Measurements from ENCODE around the gene PDGFD.

- no peak for TF ChIP-seq CTCF (conservative IDR thresholded peaks at IDR 0.05 in 1 of 2, IDR thresholded peaks at IDR 0.05 in 1 of 2; ENCODE audit: low read depth in 1 of 2, low read length in 2 of 2)
- TF ChIP-seq EZH2 (IDR thresholded peaks at IDR 0.05; ENCODE audit: low read length, missing control alignments) = no peak
Observed at GRCh38 chr11:103889679-103890078, 274.3 kb downstream of the PDGFD start.
